ENCODE data around the gene MNT.

- TF ChIP-seq GATA2 (IDR thresholded peaks at IDR 0.05; ENCODE audit: low read depth, low read length) (no peak), GATA3 (IDR thresholded peaks at IDR 0.05; ENCODE audit: low read depth, low read length) (no peak)
Observed at GRCh38 chr17:2351269-2351668, 49.6 kb downstream of the MNT start.

Data from SH-SY5Y (cell line).